Common myeloid progenitor, CD34-positive (primary cell): Measurements from ENCODE around the gene TEX2.
"Not testable (repeated sequence)": the region's sequence is repeated elsewhere in the genome, so short reads cannot be mapped to it uniquely, and the experiment has no call there.

Experiments
- CTCF ChIA-PET: fragments of 350-600 bp; sonication (Branson Sonifier 250); formaldehyde crosslinking; loops from one replicate; lab custom pipeline; 2021; ENCODE audit warnings: antibody characterized with exemption; lab: Charles Lee
- POLR2A ChIA-PET: fragments of 350-600 bp; sonication (Branson Sonifier 250); formaldehyde crosslinking; loops from one replicate; lab custom pipeline; 2021; ENCODE audit warnings: antibody characterized with exemption; lab: Charles Lee
- DNase-seq, 3 donors: peaks; one replicate each; pipeline versions ENCODE4 v3.0.0 to v3.0.0-alpha.2; 2013
- H3K27ac ChIP-seq, 2 experiments: 1 replicate in 1 of 2; 2 replicates in 1 of 2; pipeline ENCODE4 v1.7.0; 2013; ENCODE audit warnings: inconsistent platforms in 2 of 2, low read length in 2 of 2, mild to moderate bottlenecking in 2 of 2, low read depth in 1 of 2, moderate library complexity in 1 of 2; ENCODE audit not compliant: severe bottlenecking in 2 of 2, insufficient read depth in 1 of 2, poor library complexity in 1 of 2
- H3K27me3 ChIP-seq, 5 experiments: replicated peaks in 2 of 5; 1 replicate in 3 of 5; 2 replicates in 2 of 5; pipeline versions ENCODE4 v1.6.1 to v1.7.0; 2013; ENCODE audit warnings: low read length in 4 of 5, mild to moderate bottlenecking in 2 of 5, moderate library complexity in 2 of 5, inconsistent platforms in 1 of 5; ENCODE audit not compliant: insufficient read depth in 5 of 5, control insufficient read depth in 4 of 5
- H3K36me3 ChIP-seq, 4 experiments: 1 replicate in 2 of 4; 2 replicates in 2 of 4; pipeline versions ENCODE4 v1.6.1 to v1.7.0; 2013; ENCODE audit warnings: low read length in 3 of 4, control low read depth in 1 of 4, mild to moderate bottlenecking in 1 of 4; ENCODE audit not compliant: control insufficient read depth in 4 of 4, insufficient read depth in 4 of 4
- H3K4me1 ChIP-seq, 4 experiments: 1 replicate in 3 of 4; 2 replicates in 1 of 4; pipeline versions ENCODE4 v1.6.1 to v1.7.1; 2013; ENCODE audit warnings: low read length in 3 of 4, mild to moderate bottlenecking in 3 of 4, control low read depth in 1 of 4, inconsistent platforms in 1 of 4, moderate library complexity in 1 of 4; ENCODE audit not compliant: control insufficient read depth in 4 of 4, insufficient read depth in 4 of 4; ENCODE audit errors: control extremely low read depth in 1 of 4
- H3K4me3 ChIP-seq, 7 experiments: 1 replicate in 4 of 7; 2 replicates in 3 of 7; pipeline versions ENCODE4 v1.5.1 to v1.7.0; 2013; ENCODE audit warnings: mild to moderate bottlenecking in 7 of 7, low read length in 6 of 7, moderate library complexity in 6 of 7, inconsistent platforms in 2 of 7, low read depth in 2 of 7, control low read depth in 1 of 7; ENCODE audit not compliant: insufficient read depth in 4 of 7, control insufficient read depth in 1 of 7; ENCODE audit errors: extremely low read depth in 1 of 7
- H3K9me3 ChIP-seq, 5 experiments: 1 replicate in 4 of 5; 2 replicates in 1 of 5; pipeline versions ENCODE4 v1.6.1 to v1.7.1; 2013; ENCODE audit warnings: low read length in 4 of 5, mild to moderate bottlenecking in 2 of 5, inconsistent platforms in 1 of 5, low read depth in 1 of 5, moderate library complexity in 1 of 5; ENCODE audit not compliant: control insufficient read depth in 4 of 5, insufficient read depth in 2 of 5; ENCODE audit errors: control extremely low read depth in 1 of 5
- WGBS: methylation state at CpG from one replicate; pipeline ENCODE4 v1.1.5; 2013; ENCODE audit not compliant: insufficient coverage; 5-methylcytosine and 5-hydroxymethylcytosine counted together

The TEX2 gene

GRCh38 chr17:64173646-64174045, 89.4 kb downstream of the TEX2 start:
- no peaks in the 10 kb centered on the region for H3K27me3 ChIP-seq
- H3K4me3 ChIP-seq = no peak overlapping the region
- H3K4me1 ChIP-seq = peaks cover 1 to 31% (median 23%) of the 10 kb centered on the region in 4 experiments
- WGBS = 83% methylated on average over 1 of the region's 3 CpGs
- DNase-seq = no peak
- H3K9me3 ChIP-seq = no peaks in the 10 kb centered on the region
- peaks cover 4 to 54% (median 27%) of the 10 kb centered on the region in 4 experiments for H3K36me3 ChIP-seq
- POLR2A ChIA-PET = no interaction called here
- CTCF ChIA-PET = no interaction called here
- no peak overlapping the region for H3K27ac ChIP-seq

GRCh38 chr17:64172510-64172909, 90.5 kb downstream of the TEX2 start:
- no peaks in the 10 kb centered on the region for H3K27me3 ChIP-seq
- ChIA-PET CTCF (interaction anchor here (0.6 to 1.4 kb wide), 3 partner anchors 69 to 143 kb away, joined by 3 to 4 read pairs (median 3); no protein-coding TSS in a partner anchor), POLR2A (no interaction called here)
- no peak overlapping the region for H3K27ac ChIP-seq
- no peaks in the 10 kb centered on the region for H3K9me3 ChIP-seq
- no peak overlapping the region for H3K4me3 ChIP-seq
- 10% methylated on average over 2 of the region's 3 CpGs for WGBS
- H3K36me3 ChIP-seq = peaks cover 4 to 44% (median 22%) of the 10 kb centered on the region in 4 experiments
- DNase-seq = peak; percentile 67 to 88 (median 82)
- H3K4me1 ChIP-seq = peaks cover 1 to 31% (median 23%) of the 10 kb centered on the region in 4 experiments

GRCh38 chr17:64171041-64171440, 92.0 kb downstream of the TEX2 start:
- Histone ChIP-seq H3K27ac (no peak overlapping the region), H3K4me1 (peaks cover 1 to 29% (median 22%) of the 10 kb centered on the region in 4 experiments), H3K36me3 (peaks cover 4 to 43% (median 25%) of the 10 kb centered on the region in 4 experiments), H3K9me3 (no peaks in the 10 kb centered on the region), H3K27me3 (no peaks in the 10 kb centered on the region), H3K4me3 (no peak overlapping the region)
- WGBS = 97% methylated on average over 5 of the region's 8 CpGs
- CTCF ChIA-PET = interaction anchor here (0.9 kb wide), 1 partner anchor 111 kb away, joined by 3 read pairs; no protein-coding TSS in a partner anchor
- no peak for DNase-seq
- POLR2A ChIA-PET = interaction anchor here (0.6 kb wide), 1 partner anchor 20 kb away, joined by 4 read pairs; no protein-coding TSS in a partner anchor

GRCh38 chr17:64170286-64170685, 92.8 kb downstream of the TEX2 start:
- POLR2A ChIA-PET = no interaction called here
- Histone ChIP-seq H3K4me3 (no peak overlapping the region), H3K36me3 (peaks cover 4 to 49% (median 25%) of the 10 kb centered on the region in 4 experiments), H3K9me3 (no peaks in the 10 kb centered on the region), H3K27me3 (no peaks in the 10 kb centered on the region), H3K27ac (no peak overlapping the region), H3K4me1 (peaks cover 1 to 22% (median 16%) of the 10 kb centered on the region in 4 experiments)
- 100% methylated on average over 3 of the region's 4 CpGs for WGBS
- no peak for DNase-seq
- CTCF ChIA-PET = interaction anchor here (0.9 to 2.1 kb wide), 3 partner anchors 16 to 112 kb away, joined by 3 to 6 read pairs (median 3); no protein-coding TSS in a partner anchor

GRCh38 chr17:64167666-64168065, 95.4 kb downstream of the TEX2 start:
- H3K9me3 ChIP-seq, H3K4me1 ChIP-seq, DNase-seq, H3K4me3 ChIP-seq, H3K27me3 ChIP-seq, H3K27ac ChIP-seq: not testable (repeated sequence)
- ChIA-PET CTCF (interaction anchor here (1.2 kb wide), 1 partner anchor 112 kb away, joined by 3 read pairs; no protein-coding TSS in a partner anchor), POLR2A (interaction anchor here (0.6 kb wide), 2 partner anchors 28 to 75 kb away, joined by 3 to 5 read pairs; no protein-coding TSS in a partner anchor)
- peaks cover 4 to 54% (median 29%) of the 10 kb centered on the region in 4 experiments for H3K36me3 ChIP-seq
- WGBS = 100% methylated on average over 1 of the region's 3 CpGs

- Histone ChIP-seq H3K36me3 (peaks cover 4 to 54% (median 29%) of the 10 kb centered on the region in 4 experiments), H3K4me3 (no peak overlapping the region), H3K27me3 (no peaks in the 10 kb centered on the region), H3K4me1 (no peaks in the 10 kb centered on the region), H3K27ac (no peak overlapping the region), H3K9me3 (no peaks in the 10 kb centered on the region)
- WGBS = 100% methylated on average over 3 of the region's 3 CpGs
- DNase-seq = no peak
- POLR2A ChIA-PET = interaction anchor here (0.6 kb wide), 1 partner anchor 27 kb away, joined by 3 read pairs; no protein-coding TSS in a partner anchor
- CTCF ChIA-PET = interaction anchor here (1.5 kb wide), 1 partner anchor 138 kb away, joined by 4 read pairs; no protein-coding TSS in a partner anchor
These were observed 96.2 kb downstream of the TEX2 start for GRCh38 chr17:64166876-64167275.

GRCh38 chr17:64165347-64165746, 97.7 kb downstream of the TEX2 start:
- Histone ChIP-seq H3K36me3 (peaks cover 2 to 51% (median 26%) of the 10 kb centered on the region in 4 experiments), H3K9me3 (no peaks in the 10 kb centered on the region), H3K27ac (no peak overlapping the region), H3K4me1 (no peaks in the 10 kb centered on the region), H3K4me3 (no peak overlapping the region), H3K27me3 (no peaks in the 10 kb centered on the region)
- no peak for DNase-seq
- ChIA-PET POLR2A (no interaction called here), CTCF (no interaction called here)
- WGBS = 100% methylated on average over 4 of the region's 4 CpGs
